AG04449 (cell line): ENCODE results near the gene WDR82.

Experiments
- CTCF ChIA-PET: fragments of 350-600 bp; formaldehyde crosslinking; extraction: SDS; loops from one replicate; lab custom pipeline; 2021; ENCODE audit warnings: antibody characterized with exemption; lab: Yijun Ruan, JAX
- POLR2A ChIA-PET: fragments of 400-600, 350-600 bp; formaldehyde crosslinking; extraction: SDS; loops from one replicate; lab custom pipeline; 2020; ENCODE audit warnings: antibody characterized with exemption, inconsistent platforms; lab: Yijun Ruan, JAX
- DNase-seq: peaks from one replicate; pipeline ENCODE4 v3.0.0-alpha.2; 2010; ENCODE audit warnings: low read depth, low spot score
- H3K4me3 ChIP-seq: 2 replicates; pipeline ENCODE4 v1.5.1; 2011; ENCODE audit warnings: low read depth, mild to moderate bottlenecking, control low read depth, low read length
- TF ChIP-seq, protein P1 (sequence below): IDR thresholded peaks from one replicate; pipeline ENCODE4 v1.5.1; 2011; ENCODE audit warnings: mild to moderate bottlenecking, moderate library complexity, low read length, control low read depth, inconsistent platforms; ENCODE audit not compliant: insufficient read depth; ENCODE audit errors: missing control alignments

The WDR82 gene

DNA sequence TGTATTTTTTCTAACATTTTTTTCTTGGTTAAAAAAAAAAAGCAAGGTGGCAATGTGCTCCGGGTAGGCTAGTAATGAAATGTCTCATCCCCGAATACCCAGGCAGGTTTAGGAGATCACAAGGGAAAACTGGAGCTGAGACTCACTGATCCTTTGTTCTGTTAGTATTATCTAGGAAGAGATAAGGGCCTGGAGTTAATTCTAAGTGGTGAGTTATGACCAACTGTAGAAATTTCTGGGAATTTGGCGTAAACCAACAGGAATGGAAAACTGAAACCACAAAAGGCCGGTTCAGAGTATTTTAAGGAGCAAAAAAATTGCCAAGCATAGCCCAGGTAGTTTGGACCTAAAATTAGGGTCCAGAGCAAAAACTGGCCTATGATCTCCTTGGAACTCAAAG is 20.5 kb downstream of the WDR82 start:
- ChIA-PET CTCF (interaction anchor here (0.9 to 1.2 kb wide), 2 partner anchors 19 to 20 kb away, joined by 3 to 6 read pairs; no protein-coding TSS in a partner anchor), POLR2A (no interaction called here)
- TF ChIP-seq, protein P1, sequence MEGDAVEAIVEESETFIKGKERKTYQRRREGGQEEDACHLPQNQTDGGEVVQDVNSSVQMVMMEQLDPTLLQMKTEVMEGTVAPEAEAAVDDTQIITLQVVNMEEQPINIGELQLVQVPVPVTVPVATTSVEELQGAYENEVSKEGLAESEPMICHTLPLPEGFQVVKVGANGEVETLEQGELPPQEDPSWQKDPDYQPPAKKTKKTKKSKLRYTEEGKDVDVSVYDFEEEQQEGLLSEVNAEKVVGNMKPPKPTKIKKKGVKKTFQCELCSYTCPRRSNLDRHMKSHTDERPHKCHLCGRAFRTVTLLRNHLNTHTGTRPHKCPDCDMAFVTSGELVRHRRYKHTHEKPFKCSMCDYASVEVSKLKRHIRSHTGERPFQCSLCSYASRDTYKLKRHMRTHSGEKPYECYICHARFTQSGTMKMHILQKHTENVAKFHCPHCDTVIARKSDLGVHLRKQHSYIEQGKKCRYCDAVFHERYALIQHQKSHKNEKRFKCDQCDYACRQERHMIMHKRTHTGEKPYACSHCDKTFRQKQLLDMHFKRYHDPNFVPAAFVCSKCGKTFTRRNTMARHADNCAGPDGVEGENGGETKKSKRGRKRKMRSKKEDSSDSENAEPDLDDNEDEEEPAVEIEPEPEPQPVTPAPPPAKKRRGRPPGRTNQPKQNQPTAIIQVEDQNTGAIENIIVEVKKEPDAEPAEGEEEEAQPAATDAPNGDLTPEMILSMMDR: no peak
- no peak for DNase-seq
- no peak overlapping the region for H3K4me3 ChIP-seq

DNA sequence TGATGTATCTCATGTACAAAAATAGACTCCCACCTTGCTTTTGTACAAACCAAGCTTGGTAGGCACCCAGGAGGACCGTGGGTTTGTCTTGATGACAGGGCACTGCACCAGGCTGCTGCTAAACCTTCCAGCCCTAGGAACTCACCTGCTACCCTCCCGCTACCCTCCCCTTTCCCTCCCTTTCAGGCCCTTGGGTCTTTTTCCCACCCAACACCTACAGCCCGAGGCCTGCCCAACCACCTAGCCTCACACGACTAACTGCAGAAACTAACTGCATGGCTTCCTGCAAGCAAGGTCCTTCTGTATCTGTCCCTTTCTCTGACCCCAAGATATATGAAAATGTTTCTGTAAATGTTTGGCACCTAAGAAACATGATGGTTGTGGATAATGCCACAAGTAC is 21.8 kb downstream of the WDR82 start:
- no peak overlapping the region for H3K4me3 ChIP-seq
- TF ChIP-seq, protein P1: no peak
- ChIA-PET POLR2A (interaction anchor here (0.6 kb wide), 1 partner anchor 156 kb away, joined by 3 read pairs; no protein-coding TSS in a partner anchor), CTCF (interaction anchor here (0.9 to 1.8 kb wide), 2 partner anchors 9 to 21 kb away, joined by 3 to 4 read pairs; no protein-coding TSS in a partner anchor)
- DNase-seq: no peak

DNA sequence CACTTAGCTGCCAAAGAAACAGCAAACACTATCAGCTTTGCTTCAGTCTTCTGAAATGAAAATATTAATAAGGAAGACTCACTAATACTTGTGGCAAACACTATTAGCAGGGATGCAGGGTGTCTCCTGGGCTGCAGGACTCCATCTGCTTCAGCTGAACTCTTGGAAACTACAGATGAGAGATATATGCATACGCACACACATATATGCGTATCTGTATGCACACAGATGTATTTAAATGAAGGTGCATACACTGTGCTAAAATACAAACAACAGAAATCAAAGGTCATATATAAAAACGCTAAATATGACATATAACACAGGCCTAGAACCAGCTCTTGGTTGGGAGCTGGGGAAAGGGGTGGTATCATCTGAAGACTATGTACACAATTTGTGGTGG is 22.3 kb downstream of the WDR82 start:
- ChIA-PET CTCF (interaction anchor here (0.9 to 1.8 kb wide), 2 partner anchors 8 to 21 kb away, joined by 3 to 4 read pairs; no protein-coding TSS in a partner anchor), POLR2A (interaction anchor here (0.6 kb wide), 1 partner anchor 156 kb away, joined by 3 read pairs; no protein-coding TSS in a partner anchor)
- TF ChIP-seq, protein P1: no peak

DNA sequence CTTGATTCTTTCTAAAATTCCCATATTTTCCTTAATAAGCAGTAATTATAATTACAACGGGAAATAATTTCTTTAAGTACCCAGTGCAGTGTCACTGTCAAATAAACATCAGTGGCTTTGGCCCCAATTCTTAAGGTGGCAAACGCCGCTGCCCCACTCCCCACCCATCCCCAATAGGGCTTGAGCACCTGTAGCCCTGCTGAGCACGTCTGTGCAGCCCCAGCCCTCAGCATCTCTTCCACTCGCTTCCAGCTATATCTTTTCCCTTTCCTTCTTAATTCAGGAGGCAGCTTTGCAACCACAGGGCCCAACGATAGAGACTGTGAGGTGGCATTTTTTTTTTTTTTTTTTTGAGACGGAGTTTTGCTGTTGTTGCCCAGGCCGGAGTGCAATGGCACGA is 23.8 kb downstream of the WDR82 start:
- POLR2A ChIA-PET: no interaction called here
- CTCF ChIA-PET: no interaction called here
- DNase-seq: no peak
- H3K4me3 ChIP-seq: no peak overlapping the region
- TF ChIP-seq, protein P1: no peak

More for the DNA sequence above, 22.3 kb downstream of the WDR82 start:
- DNase-seq: no peak
- no peak overlapping the region for H3K4me3 ChIP-seq

DNA sequence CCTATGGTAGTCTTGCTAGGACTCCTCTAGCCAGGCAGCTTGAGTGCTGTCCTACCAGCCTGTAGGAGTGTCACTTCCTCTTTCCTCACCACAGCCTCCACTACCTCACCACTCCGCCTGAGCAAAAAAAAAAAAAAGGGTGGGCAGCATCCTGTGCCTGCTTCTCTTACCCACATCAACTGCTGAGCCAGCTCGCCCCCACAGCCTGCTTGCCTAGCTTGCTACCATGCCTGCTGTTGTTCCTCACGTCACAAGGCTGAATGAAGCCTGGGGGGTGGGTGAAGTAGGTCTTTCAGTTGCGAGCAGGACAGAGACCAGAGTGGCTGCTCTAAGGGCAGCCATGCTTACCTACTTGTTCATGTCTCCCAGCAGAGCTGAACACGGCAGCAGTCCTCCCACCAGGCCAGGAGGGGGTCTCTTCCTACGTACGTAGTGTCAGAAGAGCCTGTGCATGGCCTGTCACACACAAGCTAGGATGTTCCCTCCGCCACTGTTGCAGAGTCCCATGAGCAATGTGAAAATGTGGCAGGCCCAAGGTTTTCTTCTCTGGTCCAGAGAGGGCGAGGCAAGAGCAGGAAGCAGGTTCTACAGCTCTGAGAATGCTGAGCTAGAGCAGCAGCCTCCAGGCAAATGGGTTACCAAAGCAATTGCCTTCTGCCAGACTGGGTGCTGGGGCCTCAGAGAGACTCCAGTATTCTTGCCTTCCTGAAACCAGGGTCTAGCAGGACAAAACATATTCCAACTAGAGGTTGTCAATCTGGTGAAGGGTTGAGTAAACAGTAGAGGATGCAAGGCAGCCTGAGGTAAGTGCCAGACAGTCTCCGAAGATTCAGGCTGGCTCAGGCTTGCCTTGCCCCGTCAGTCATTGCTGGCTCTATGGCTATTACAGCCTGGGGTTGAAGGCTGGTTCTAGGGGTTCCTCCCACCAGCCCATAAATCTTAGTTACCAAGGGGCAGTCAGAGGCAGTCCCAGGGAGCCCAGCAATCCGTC is 24.8 kb downstream of the WDR82 start:
- DNase-seq: no peak
- no peak overlapping the region for H3K4me3 ChIP-seq
- ChIA-PET POLR2A (interaction anchor here (0.8 kb wide), 1 partner anchor 14 kb away, joined by 3 read pairs; no protein-coding TSS in a partner anchor), CTCF (interaction anchor here (0.6 to 1.6 kb wide), 3 partner anchors 23 to 231 kb away, joined by 3 to 5 read pairs (median 4); no protein-coding TSS in a partner anchor)
- TF ChIP-seq, protein P1: no peak

DNA sequence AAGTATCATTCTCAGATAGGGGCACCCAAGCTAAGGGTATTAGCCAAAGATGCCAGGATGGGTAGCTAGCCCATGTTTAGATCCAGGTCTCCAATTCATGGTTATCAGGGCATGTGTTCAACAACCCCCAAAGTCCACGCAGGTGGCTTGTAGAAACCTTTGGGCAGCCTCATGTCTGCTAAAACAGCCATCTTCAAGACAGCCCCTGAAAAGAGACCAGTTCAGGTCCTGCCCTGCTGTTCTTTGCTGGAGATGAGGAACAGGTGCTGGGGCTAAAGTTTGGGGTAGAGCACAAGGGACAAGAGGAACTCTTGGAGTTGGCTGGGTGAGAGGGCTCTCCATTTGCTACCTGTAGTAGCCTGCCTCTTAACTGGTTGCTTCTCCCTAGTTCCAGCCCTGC is 28.3 kb downstream of the WDR82 start:
- no peak overlapping the region for H3K4me3 ChIP-seq
- DNase-seq: no peak
- TF ChIP-seq, protein P1: no peak
- ChIA-PET CTCF (interaction anchor here (1.0 kb wide), 1 partner anchor 27 kb away, joined by 5 read pairs; no protein-coding TSS in a partner anchor), POLR2A (interaction anchor here (0.9 kb wide), 1 partner anchor 10 kb away, joined by 3 read pairs; no protein-coding TSS in a partner anchor)
